Inferior parietal cortex (tissue), 1 donor: ENCODE measurements around the gene WNT16.

Experiments
- DNase-seq: peaks from one replicate; pipeline ENCODE4 v3.0.0-alpha.2; 2016; ENCODE audit errors: extremely low spot score

WNT16 gene

DNA sequence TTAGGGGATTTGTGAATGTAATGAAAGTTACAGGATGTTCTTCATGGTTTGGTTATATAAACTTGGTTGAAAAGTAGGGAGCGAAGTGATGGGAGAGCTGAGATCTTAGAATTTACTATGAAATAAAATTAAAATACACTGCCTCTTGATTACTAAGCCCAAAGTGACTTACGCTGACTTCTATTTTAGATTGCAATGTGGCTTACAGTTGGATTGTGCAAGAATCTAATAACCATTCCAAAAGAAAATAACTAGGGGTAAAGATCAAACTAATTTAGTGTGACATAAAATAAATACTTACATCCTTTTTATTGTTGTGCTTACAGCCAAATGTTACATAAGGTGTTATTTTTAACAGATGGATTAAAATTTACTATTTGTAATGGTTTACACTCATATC is 15.3 kb downstream of the WNT16 start:
- no peak for DNase-seq

DNA sequence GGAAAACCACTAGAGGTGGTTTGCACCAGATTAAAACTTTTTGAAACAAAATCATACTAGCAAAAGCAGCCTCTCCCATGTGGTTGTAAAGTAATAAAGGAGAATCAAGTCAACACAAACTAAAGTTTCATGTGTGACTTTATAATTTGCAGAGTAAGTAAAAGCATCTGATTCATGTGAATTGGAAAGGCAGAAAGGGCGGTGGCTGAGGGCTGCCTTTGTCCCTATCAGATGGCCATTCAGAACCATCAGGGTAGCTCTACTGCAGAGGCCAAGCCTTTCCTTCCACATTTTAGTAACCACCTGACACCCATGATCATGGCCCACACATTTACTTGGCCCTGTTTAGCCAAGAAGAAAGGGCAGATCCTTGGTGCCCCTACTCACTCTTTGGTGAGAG is 15.7 kb downstream of the WNT16 start:
- no peak for DNase-seq

DNA sequence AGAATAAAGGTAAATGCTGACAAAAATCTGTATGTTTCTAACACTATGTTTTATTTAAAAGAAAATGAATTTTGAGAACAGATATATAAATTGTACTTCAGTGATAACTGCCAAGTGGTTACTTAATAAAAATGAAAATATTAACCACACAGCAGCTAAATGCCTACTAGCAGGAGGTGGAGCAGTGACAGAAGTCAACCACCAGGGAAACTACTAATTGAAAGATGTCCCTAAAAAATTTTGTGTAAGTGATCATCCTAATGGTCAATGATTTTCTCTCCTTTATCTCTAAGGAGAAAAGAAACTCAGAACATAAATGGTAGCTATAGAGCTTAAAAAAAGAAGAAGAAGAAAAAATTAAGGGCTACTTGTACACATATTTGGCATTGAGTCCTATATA is 22.9 kb downstream of the WNT16 start:
- DNase-seq = no peak

- DNase-seq = no peak
Observed at GRCh38 chr7:121352323-121352722, 23.5 kb downstream of the WNT16 start.

- no peak for DNase-seq
Observed at GRCh38 chr7:121355574-121355973, 26.8 kb downstream of the WNT16 start.

- no peak for DNase-seq
Observed at GRCh38 chr7:121360564-121360963, 31.8 kb downstream of the WNT16 start.

GRCh38 chr7:121366852-121367431 is 38.1 kb downstream of the WNT16 start:
- DNase-seq = peak; percentile 62

DNA sequence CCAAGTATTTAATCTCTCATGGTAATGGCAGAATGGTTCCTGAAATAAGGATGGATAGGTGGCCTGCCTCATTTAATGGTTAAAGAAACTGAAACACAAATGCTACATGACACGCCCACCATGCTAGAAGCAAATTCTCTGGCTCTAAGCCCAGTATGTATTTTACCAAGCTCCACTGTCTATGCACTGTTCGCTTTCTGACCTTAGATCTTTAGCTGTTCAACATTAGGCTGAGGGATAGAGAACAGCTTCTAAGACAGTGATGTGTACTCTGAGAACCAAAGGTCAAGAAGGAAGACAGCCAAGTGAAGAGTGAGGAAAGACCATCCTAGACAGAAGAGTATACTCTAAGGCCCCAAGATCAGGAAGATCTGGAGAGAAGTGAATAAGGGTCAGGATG is 40.7 kb downstream of the WNT16 start:
- no peak for DNase-seq

- DNase-seq = no peak
Observed at GRCh38 chr7:121371367-121371766, 42.6 kb downstream of the WNT16 start.

DNA sequence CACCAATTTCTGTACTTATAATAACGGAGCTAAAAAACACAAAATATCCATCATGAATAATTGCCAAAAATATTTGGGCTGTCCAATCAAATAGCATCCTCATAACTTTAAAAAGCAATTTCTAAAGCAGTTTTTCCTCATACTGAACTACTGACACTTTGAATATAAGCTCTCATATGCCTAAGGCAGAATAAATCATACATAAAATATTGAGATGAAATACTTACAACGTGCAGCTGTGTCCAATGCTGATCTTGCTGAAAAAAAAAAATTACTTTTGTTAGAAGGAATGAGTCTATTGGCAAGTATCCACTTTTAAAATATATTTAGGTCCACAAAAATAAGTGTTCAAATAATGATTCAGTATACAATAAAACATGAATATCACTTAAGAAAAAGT is 43.1 kb downstream of the WNT16 start:
- no peak for DNase-seq

GRCh38 chr7:121372376-121373010 is 43.7 kb downstream of the WNT16 start:
- DNase-seq = no peak

DNA sequence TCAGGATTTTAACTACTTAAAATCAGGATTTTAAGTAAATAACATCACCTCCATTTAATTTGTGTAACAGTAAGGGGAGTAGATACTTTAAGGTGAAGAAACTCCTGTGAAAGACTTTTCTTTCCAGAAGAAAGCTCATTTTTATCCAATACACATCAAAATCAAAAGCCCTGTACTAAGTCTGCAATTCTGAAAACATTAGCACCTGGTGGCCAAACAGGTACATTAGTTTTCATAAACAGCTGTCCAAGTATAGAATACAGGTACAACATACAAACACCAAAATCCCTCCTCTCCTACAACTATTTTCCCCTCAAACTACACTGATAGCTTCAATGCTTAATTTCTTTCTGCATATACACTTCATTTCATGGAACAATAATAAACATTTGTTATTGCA is 44.4 kb downstream of the WNT16 start:
- no peak for DNase-seq

DNA sequence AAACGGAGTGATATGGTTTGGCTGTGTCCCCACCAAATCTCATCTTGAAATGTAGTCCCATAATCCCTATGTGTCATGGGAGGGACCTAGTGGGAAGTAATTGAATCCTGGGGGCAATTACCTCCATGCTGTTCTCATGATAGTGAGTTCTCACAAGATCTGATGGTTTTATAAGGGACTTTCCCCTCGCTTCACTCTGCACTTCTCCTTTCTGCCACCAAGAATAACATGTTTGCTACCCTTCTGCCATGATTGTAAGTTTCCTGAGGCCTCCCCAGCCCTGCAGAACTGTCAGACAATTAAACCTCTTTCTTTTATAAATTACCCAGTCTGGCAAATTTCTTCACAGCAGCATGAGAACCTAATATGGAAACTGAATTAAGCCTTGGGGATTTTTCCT is 48.2 kb downstream of the WNT16 start:
- DNase-seq = no peak

DNA sequence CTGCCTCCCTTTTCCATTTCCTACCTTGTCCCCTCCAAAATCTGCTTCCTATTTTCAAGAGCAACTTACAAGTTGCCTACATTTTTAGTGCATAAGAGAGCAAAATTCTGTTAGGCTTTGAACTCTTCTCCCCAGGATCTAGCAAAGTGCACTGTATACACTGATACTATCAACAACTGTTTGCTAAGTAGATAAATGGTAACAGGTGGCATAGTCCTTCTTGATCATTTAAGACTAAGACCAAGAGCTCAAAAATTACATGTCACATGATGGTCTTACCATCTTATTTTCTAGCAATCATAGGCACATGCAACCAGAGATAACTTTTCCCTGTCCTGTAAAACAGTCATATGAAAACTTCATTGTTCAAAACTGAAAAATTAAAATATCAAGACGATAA is 51.1 kb downstream of the WNT16 start:
- no peak for DNase-seq

DNA sequence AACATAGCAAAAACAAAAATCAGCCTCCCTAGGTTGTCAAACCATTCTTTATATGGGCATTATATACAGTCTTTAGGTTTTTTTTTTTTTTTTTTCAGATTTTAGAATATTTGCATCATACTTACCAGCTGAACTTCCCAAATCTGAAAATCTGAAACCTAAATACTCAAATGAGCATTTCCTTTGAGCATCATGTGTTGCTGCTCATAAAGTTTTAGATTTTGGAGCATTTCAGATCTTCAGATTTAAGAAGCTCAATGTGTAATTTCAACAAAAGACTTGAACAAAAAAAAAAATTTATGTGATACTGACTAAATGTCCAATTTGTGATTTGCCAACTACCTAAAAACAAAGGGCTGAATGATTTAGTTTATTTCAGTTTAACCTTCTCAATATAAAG is 53.7 kb downstream of the WNT16 start:
- no peak for DNase-seq

- no peak for DNase-seq
Observed at GRCh38 chr7:121383235-121383910, 54.6 kb downstream of the WNT16 start.

- no peak for DNase-seq
Observed at GRCh38 chr7:121384265-121384664, 55.5 kb downstream of the WNT16 start.

DNA sequence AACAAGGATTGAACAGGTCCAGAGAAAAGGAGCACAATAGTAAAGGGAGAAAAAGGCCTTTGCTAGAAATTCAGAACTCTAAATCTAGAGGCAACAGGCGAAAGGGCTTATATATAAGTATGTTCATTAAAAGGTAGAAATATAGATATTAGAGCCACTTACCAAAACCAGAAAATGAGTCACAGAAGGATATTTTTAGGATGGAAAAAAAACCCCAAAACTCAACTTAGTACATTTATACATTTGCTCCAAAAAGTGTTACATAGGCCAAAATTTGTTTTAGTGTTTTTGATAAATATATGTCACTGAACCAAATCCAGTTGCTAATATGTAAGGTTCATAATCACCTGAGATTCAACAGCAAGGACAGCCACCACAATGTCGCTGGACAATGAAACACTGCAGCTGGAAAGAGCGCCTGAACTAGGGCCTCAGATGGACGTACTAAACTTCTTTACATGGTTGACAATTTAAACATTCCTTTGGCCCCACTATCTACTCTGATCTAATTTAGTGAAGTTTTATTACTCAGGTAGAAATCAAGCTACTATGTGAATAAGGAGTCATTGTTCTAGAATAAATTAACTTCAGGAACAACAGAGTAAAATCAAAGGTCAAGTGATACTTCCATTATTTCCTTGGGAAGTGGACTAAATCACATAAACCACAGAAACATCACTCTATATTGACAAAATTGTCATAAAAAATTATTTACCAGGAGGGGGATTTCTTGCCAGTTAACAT is 56.4 kb downstream of the WNT16 start:
- no peak for DNase-seq

GRCh38 chr7:121385800-121386179 is 57.0 kb downstream of the WNT16 start:
- DNase-seq = no peak

DNA sequence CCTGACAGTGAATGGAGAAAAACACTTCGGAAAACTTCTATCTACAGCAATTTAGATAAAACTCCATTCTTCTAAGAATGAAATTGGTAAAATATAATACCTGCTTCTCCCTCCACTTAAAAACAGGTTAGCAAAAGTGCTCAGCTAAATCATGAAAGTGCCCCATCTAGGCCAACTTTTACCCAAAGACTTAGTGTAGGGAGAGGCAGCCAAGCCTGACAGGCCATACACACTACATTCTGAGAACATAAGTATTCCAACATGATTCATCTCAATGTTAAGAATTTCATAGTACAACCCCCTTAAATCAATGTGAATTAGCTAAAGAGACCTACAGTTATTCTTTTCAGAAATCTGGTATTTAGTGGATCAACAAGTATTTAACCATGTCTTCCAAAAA is 60.1 kb downstream of the WNT16 start:
- DNase-seq = no peak

DNA sequence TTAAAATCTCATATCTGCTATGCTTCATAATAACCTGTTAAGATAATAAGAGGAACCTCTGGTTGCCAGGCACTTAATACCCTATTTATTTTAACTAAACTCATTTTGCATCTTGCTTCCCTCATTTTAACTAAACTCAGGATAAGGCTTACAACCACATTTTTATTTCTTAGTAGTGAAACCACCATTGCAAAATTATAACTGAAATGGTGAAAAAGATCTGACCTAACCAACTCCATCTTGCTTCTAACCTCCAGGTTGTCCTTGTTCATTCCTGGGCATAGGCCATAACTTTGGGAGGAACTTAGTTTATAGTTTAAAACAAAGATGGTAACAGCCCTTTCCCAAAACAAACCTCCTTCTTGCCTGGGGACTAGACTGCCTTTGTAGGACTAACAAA is 61.3 kb downstream of the WNT16 start:
- DNase-seq = no peak

GRCh38 chr7:121390617-121391016 is 61.8 kb downstream of the WNT16 start:
- DNase-seq = no peak
